WTC11 (cell line): ENCODE measurements around the gene MACROD2. TPM values are rescaled to one million over a fixed set of nuclear protein-coding genes. Genes with fewer than 3 reads are reported as not detected.

Experiments used
- ATAC-seq: fragments of 200-7000 bp; cut with Tn5 transposase; 2 replicates; pipeline ENCODE4 v1.10.0; 2021; ENCODE audit warnings: mild to moderate bottlenecking, moderate library complexity
- CTCF ChIA-PET: fragments of 300-600 bp; sonication (Branson Sonifier 250); formaldehyde crosslinking; loops from one replicate; lab custom pipeline; 2021; ENCODE audit warnings: antibody characterized with exemption; lab: Charles Lee
- POLR2A ChIA-PET: fragments of 350-600 bp; sonication (Branson Sonifier 250); formaldehyde crosslinking; loops from one replicate; lab custom pipeline; 2021; ENCODE audit warnings: antibody characterized with exemption; lab: Charles Lee
- DNase-seq: peaks from one replicate; pipeline ENCODE4 v3.0.0; 2021; ENCODE audit warnings: low spot score
- H3K27ac Mint-ChIP-seq: 2 replicates; pipeline ENCODE4 v1.8.0; 2021; ENCODE audit warnings: mixed read lengths
- H3K27me3 Mint-ChIP-seq: 2 replicates; pipeline ENCODE4 v1.8.0; 2021; ENCODE audit warnings: low read depth, mild to moderate bottlenecking, moderate library complexity, mixed read lengths
- H3K36me3 Mint-ChIP-seq: 2 replicates; pipeline ENCODE4 v1.8.0; 2021; ENCODE audit warnings: mixed read lengths
- H3K4me1 Mint-ChIP-seq: 2 replicates; pipeline ENCODE4 v1.8.0; 2022; ENCODE audit warnings: mixed read lengths
- H3K4me3 Mint-ChIP-seq: 2 replicates; pipeline ENCODE4 v1.8.0; 2021; ENCODE audit warnings: mild to moderate bottlenecking, moderate library complexity, mixed read lengths
- H3K9me3 Mint-ChIP-seq: 2 replicates; pipeline ENCODE4 v1.8.0; 2021; ENCODE audit warnings: mixed read lengths
- EMX1 ChIP-seq: fragments of 250-450 bp; sonication (Bioruptor Pico); IDR thresholded peaks from 2 replicates; pipeline ENCODE4 v1.8.0; 2021; ENCODE audit warnings: mild to moderate bottlenecking
- HMGA2 ChIP-seq: fragments of 250-450 bp; sonication (Bioruptor Pico); IDR thresholded peaks from 2 replicates; pipeline ENCODE4 v1.4.0; 2021; ENCODE audit warnings: mild to moderate bottlenecking, moderate library complexity
- JUN ChIP-seq: sonication (generic); formaldehyde crosslinking; IDR thresholded peaks from 2 replicates; pipeline ENCODE4 v1.8.0; 2023; ENCODE audit warnings: mild to moderate bottlenecking, missing genetic modification reagents
- NFATC4 ChIP-seq: fragments of 250-450 bp; sonication (Bioruptor Pico); IDR thresholded peaks from 2 replicates; pipeline ENCODE4 v1.9.0; 2021; ENCODE audit warnings: mild to moderate bottlenecking
- NR3C1 ChIP-seq: sonication (generic); formaldehyde crosslinking; conservative IDR thresholded peaks from 2 replicates; pipeline ENCODE4 v1.8.1; 2023; ENCODE audit warnings: low read depth, mild to moderate bottlenecking, missing genetic modification reagents
- SOX15 ChIP-seq: fragments of 250-450 bp; sonication (Bioruptor Pico); IDR thresholded peaks from 2 replicates; pipeline ENCODE4 v1.9.0; 2021; ENCODE audit warnings: mild to moderate bottlenecking
- TEAD4 ChIP-seq: sonication (generic); formaldehyde crosslinking; IDR thresholded peaks from 2 replicates; pipeline ENCODE4 v1.8.0; 2022; ENCODE audit warnings: mild to moderate bottlenecking, missing genetic modification reagents
- TP53 ChIP-seq: sonication (generic); formaldehyde crosslinking; IDR thresholded peaks from 2 replicates; pipeline ENCODE4 v1.8.1; 2023; ENCODE audit warnings: mild to moderate bottlenecking, missing genetic modification reagents
- ZNF138 ChIP-seq: sonication (generic); formaldehyde crosslinking; conservative IDR thresholded peaks from 2 replicates; pipeline ENCODE4 v1.8.1; 2022; ENCODE audit warnings: mild to moderate bottlenecking, moderate library complexity, missing genetic modification reagents
- ZNF232 ChIP-seq: sonication (generic); formaldehyde crosslinking; IDR thresholded peaks from 2 replicates; pipeline ENCODE4 v1.8.0; 2022; ENCODE audit warnings: mild to moderate bottlenecking, missing genetic modification reagents
- total RNA-seq: library from RNA; stranded (reverse); gene quantifications from 3 replicates; pipeline ENCODE4 v1.2.3, GENCODE V29; 2021
- TF ChIP-seq, protein P1 (sequence below): fragments of 250-450 bp; sonication (Bioruptor Pico); IDR thresholded peaks from 2 replicates; pipeline ENCODE4 v1.9.0; 2021; ENCODE audit warnings: mild to moderate bottlenecking
- TF ChIP-seq, protein P2 (sequence below): sonication (generic); formaldehyde crosslinking; IDR thresholded peaks from 2 replicates; pipeline ENCODE4 v1.8.1; 2023; ENCODE audit warnings: mild to moderate bottlenecking, moderate library complexity, missing genetic modification reagents
- TF ChIP-seq, protein P3 (sequence below): sonication (generic); formaldehyde crosslinking; IDR thresholded peaks from 2 replicates; pipeline ENCODE4 v1.8.1; 2023; ENCODE audit warnings: mild to moderate bottlenecking, missing genetic modification reagents, borderline replicate concordance
- TF ChIP-seq, protein P4 (sequence below): fragments of 200-600 bp; IDR thresholded peaks from 2 replicates; pipeline ENCODE4 v1.8.0; 2022; ENCODE audit warnings: antibody characterized with exemption
- TF ChIP-seq, protein P5 (sequence below): sonication (generic); formaldehyde crosslinking; IDR thresholded peaks from 2 replicates; pipeline ENCODE4 v1.8.0; 2022; ENCODE audit warnings: mild to moderate bottlenecking, missing genetic modification reagents

MACROD2 gene
- total RNA-seq, 1 experiment from 2014 or later, result 4.1 TPM

DNA sequence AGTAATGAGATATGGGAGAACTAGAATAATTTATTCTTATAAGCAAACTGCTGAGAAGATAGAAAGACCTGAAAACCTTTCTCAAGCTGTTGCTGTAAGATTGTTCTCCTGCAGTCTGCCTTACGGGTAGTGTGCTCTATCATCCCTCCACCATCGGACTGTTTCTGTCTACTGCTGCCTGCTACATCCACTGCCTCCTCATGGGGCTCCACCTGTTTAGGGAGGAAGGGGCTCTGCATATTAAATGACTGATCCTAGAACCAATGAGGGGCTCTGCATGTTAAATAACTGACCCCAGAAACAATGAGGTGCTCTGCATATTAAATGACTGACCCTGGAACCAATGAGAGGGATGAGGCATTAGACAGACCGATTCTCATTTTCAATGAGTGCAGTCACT lies 1923.3 kb downstream of the MACROD2 start (continued):
- TF ChIP-seq, protein P1, sequence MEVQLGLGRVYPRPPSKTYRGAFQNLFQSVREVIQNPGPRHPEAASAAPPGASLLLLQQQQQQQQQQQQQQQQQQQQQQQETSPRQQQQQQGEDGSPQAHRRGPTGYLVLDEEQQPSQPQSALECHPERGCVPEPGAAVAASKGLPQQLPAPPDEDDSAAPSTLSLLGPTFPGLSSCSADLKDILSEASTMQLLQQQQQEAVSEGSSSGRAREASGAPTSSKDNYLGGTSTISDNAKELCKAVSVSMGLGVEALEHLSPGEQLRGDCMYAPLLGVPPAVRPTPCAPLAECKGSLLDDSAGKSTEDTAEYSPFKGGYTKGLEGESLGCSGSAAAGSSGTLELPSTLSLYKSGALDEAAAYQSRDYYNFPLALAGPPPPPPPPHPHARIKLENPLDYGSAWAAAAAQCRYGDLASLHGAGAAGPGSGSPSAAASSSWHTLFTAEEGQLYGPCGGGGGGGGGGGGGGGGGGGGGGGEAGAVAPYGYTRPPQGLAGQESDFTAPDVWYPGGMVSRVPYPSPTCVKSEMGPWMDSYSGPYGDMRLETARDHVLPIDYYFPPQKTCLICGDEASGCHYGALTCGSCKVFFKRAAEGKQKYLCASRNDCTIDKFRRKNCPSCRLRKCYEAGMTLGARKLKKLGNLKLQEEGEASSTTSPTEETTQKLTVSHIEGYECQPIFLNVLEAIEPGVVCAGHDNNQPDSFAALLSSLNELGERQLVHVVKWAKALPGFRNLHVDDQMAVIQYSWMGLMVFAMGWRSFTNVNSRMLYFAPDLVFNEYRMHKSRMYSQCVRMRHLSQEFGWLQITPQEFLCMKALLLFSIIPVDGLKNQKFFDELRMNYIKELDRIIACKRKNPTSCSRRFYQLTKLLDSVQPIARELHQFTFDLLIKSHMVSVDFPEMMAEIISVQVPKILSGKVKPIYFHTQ (CRISPR knock-in tag), result no peak
- no peak for TF ChIP-seq NFATC4 (CRISPR knock-in tag)
- TF ChIP-seq ZNF232 (CRISPR knock-in tag), result no peak

DNA sequence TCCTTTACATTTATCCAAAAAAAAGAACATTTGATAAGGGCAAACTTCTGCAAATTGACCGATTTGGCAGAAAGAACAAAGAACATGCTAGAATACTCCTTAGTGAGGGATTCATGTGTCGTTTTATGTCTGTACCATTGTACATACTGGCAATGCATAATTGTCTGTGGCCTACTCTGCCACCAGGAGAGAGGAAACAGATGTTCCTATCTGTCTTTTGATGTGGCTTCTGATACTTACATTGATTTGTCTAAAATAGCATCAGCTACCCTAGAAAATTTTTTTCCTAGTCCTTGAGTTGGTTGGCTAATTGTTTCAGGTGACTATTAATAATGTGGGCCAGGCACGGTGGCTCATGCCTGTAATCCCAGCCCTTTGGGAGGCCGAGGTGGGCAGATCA lies 1923.8 kb downstream of the MACROD2 start:
- no peak for ATAC-seq
- CTCF ChIA-PET, result no interaction called here
- no peak overlapping the region for H3K27ac Mint-ChIP-seq

DNA sequence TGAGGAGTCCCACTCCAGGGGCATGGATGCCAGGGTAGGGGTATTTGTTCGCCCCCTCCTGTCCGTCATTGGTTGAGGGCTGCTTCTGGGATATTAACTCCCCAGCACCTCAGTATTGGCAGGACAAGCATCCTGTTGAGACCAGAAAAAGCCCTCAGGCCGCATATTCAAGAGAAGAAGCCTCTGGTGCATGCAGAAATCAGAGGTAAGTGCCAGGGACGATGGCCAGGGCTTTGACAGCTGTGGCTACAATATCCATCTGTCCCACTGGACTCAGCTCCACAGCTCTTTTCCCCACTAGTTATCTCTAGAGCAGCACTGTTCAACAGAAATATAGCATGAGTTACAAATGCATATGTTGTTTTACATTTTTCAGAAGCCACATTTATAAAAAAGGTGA lies 1926.6 kb downstream of the MACROD2 start:
- H3K9me3 Mint-ChIP-seq, result peaks cover 9% of the 10 kb centered on the region
- peaks cover 7% of the 10 kb centered on the region for H3K4me1 Mint-ChIP-seq
- TF ChIP-seq HMGA2 (CRISPR knock-in tag), result no peak
- TF ChIP-seq EMX1, result no peak
- TF ChIP-seq NR3C1 (CRISPR knock-in tag), result no peak
- TF ChIP-seq, protein P2, sequence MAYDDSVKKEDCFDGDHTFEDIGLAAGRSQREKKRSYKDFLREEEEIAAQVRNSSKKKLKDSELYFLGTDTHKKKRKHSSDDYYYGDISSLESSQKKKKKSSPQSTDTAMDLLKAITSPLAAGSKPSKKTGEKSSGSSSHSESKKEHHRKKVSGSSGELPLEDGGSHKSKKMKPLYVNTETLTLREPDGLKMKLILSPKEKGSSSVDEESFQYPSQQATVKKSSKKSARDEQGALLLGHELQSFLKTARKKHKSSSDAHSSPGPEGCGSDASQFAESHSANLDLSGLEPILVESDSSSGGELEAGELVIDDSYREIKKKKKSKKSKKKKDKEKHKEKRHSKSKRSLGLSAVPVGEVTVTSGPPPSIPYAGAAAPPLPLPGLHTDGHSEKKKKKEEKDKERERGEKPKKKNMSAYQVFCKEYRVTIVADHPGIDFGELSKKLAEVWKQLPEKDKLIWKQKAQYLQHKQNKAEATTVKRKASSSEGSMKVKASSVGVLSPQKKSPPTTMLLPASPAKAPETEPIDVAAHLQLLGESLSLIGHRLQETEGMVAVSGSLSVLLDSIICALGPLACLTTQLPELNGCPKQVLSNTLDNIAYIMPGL (CRISPR knock-in tag), result no peak
- no peak for TF ChIP-seq JUN (CRISPR knock-in tag)
- no peak for TF ChIP-seq TP53 (CRISPR knock-in tag)
- TF ChIP-seq SOX15, result no peak
- TF ChIP-seq, protein P3, sequence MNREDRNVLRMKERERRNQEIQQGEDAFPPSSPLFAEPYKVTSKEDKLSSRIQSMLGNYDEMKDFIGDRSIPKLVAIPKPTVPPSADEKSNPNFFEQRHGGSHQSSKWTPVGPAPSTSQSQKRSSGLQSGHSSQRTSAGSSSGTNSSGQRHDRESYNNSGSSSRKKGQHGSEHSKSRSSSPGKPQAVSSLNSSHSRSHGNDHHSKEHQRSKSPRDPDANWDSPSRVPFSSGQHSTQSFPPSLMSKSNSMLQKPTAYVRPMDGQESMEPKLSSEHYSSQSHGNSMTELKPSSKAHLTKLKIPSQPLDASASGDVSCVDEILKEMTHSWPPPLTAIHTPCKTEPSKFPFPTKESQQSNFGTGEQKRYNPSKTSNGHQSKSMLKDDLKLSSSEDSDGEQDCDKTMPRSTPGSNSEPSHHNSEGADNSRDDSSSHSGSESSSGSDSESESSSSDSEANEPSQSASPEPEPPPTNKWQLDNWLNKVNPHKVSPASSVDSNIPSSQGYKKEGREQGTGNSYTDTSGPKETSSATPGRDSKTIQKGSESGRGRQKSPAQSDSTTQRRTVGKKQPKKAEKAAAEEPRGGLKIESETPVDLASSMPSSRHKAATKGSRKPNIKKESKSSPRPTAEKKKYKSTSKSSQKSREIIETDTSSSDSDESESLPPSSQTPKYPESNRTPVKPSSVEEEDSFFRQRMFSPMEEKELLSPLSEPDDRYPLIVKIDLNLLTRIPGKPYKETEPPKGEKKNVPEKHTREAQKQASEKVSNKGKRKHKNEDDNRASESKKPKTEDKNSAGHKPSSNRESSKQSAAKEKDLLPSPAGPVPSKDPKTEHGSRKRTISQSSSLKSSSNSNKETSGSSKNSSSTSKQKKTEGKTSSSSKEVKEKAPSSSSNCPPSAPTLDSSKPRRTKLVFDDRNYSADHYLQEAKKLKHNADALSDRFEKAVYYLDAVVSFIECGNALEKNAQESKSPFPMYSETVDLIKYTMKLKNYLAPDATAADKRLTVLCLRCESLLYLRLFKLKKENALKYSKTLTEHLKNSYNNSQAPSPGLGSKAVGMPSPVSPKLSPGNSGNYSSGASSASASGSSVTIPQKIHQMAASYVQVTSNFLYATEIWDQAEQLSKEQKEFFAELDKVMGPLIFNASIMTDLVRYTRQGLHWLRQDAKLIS (CRISPR knock-in tag), result no peak
- TF ChIP-seq ZNF138 (CRISPR knock-in tag), result no peak
- TF ChIP-seq, protein P4, sequence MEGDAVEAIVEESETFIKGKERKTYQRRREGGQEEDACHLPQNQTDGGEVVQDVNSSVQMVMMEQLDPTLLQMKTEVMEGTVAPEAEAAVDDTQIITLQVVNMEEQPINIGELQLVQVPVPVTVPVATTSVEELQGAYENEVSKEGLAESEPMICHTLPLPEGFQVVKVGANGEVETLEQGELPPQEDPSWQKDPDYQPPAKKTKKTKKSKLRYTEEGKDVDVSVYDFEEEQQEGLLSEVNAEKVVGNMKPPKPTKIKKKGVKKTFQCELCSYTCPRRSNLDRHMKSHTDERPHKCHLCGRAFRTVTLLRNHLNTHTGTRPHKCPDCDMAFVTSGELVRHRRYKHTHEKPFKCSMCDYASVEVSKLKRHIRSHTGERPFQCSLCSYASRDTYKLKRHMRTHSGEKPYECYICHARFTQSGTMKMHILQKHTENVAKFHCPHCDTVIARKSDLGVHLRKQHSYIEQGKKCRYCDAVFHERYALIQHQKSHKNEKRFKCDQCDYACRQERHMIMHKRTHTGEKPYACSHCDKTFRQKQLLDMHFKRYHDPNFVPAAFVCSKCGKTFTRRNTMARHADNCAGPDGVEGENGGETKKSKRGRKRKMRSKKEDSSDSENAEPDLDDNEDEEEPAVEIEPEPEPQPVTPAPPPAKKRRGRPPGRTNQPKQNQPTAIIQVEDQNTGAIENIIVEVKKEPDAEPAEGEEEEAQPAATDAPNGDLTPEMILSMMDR, result no peak
- H3K27me3 Mint-ChIP-seq, result no peaks in the 10 kb centered on the region
- no peak overlapping the region for H3K4me3 Mint-ChIP-seq
- no peak overlapping the region for H3K27ac Mint-ChIP-seq
- CTCF ChIA-PET, result no interaction called here
- ATAC-seq (no peak), DNase-seq (no peak)
- POLR2A ChIA-PET, result no interaction called here
- H3K36me3 Mint-ChIP-seq, result no peaks in the 10 kb centered on the region

More for the DNA sequence above, 1923.8 kb downstream of the MACROD2 start:
- DNase-seq, result no peak
- Mint-ChIP-seq H3K4me3 (no peak overlapping the region), H3K36me3 (no peaks in the 10 kb centered on the region), H3K4me1 (peaks cover 14% of the 10 kb centered on the region), H3K27me3 (no peaks in the 10 kb centered on the region), H3K9me3 (no peaks in the 10 kb centered on the region)
- no peak for TF ChIP-seq TEAD4 (CRISPR knock-in tag)
- TF ChIP-seq, protein P5, sequence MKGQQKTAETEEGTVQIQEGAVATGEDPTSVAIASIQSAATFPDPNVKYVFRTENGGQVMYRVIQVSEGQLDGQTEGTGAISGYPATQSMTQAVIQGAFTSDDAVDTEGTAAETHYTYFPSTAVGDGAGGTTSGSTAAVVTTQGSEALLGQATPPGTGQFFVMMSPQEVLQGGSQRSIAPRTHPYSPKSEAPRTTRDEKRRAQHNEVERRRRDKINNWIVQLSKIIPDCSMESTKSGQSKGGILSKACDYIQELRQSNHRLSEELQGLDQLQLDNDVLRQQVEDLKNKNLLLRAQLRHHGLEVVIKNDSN (CRISPR knock-in tag), result no peak
- POLR2A ChIA-PET, result no interaction called here
